Endodermal cell (in vitro differentiated cells): ENCODE measurements around the gene TRHDE. TPM values are rescaled to one million over a fixed set of nuclear protein-coding genes. Genes with fewer than 3 reads are reported as not detected.

ENCODE experiments used
- DNase-seq: peaks from one replicate; pipeline ENCODE4 v3.0.0-alpha.2; 2017
- H3K27ac ChIP-seq: 2 replicates; pipeline ENCODE4 v1.5.1; 2013; ENCODE audit warnings: mild to moderate bottlenecking, low read depth, low read length, moderate library complexity
- H3K27me3 ChIP-seq: 2 replicates; pipeline ENCODE4 v1.6.1; 2013; ENCODE audit warnings: mild to moderate bottlenecking, low read length, moderate library complexity; ENCODE audit not compliant: insufficient read depth, control insufficient read depth, poor library complexity, severe bottlenecking
- H3K36me3 ChIP-seq: 2 replicates; pipeline ENCODE4 v1.7.0; 2013; ENCODE audit warnings: mild to moderate bottlenecking, low read length, moderate library complexity; ENCODE audit not compliant: control insufficient read depth, insufficient read depth
- H3K4me1 ChIP-seq: one replicate; pipeline ENCODE4 v1.7.0; 2013; ENCODE audit warnings: low read length; ENCODE audit not compliant: control insufficient read depth, insufficient read depth
- H3K4me3 ChIP-seq: 2 replicates; pipeline ENCODE4 v1.5.1; 2013; ENCODE audit warnings: mild to moderate bottlenecking, low read length, moderate library complexity
- H3K9ac ChIP-seq: 2 replicates; pipeline ENCODE4 v1.6.1; 2013; ENCODE audit warnings: mild to moderate bottlenecking, low read length, moderate library complexity; ENCODE audit not compliant: poor library complexity, severe bottlenecking; ENCODE audit errors: extremely low read depth
- H3K9me3 ChIP-seq: 2 replicates; pipeline ENCODE4 v1.6.1; 2013; ENCODE audit warnings: mild to moderate bottlenecking, low read length, moderate library complexity; ENCODE audit not compliant: control insufficient read depth
- H3K27ac Mint-ChIP-seq: 2 replicates; pipeline ENCODE4 v1.8.0; 2020; ENCODE audit warnings: mixed read lengths
- H3K27me3 Mint-ChIP-seq: 2 replicates; pipeline ENCODE4 v1.8.0; 2021; ENCODE audit warnings: mild to moderate bottlenecking, mixed read lengths; ENCODE audit not compliant: insufficient read depth
- H3K36me3 Mint-ChIP-seq: 2 replicates; pipeline ENCODE4 v1.8.0; 2020; ENCODE audit warnings: low read depth, mixed read lengths
- H3K4me1 Mint-ChIP-seq: 2 replicates; pipeline ENCODE4 v1.8.0; 2020; ENCODE audit warnings: mixed read lengths
- H3K4me3 Mint-ChIP-seq: 2 replicates; pipeline ENCODE4 v1.8.0; 2020; ENCODE audit warnings: mild to moderate bottlenecking, moderate library complexity, mixed read lengths
- H3K9me3 Mint-ChIP-seq: 2 replicates; pipeline ENCODE4 v1.8.0; 2020; ENCODE audit warnings: mild to moderate bottlenecking, mixed read lengths
- WGBS, 2 experiments: methylation state at CpG; one replicate each; pipeline versions ENCODE4 v1.1.5 to v1.1.7; 2013; ENCODE audit warnings: missing lambda C conversion rate in 2 of 2, mixed read lengths in 1 of 2; ENCODE audit not compliant: insufficient coverage in 1 of 2, insufficient read length in 1 of 2; 5-methylcytosine and 5-hydroxymethylcytosine counted together
- total RNA-seq, 2 donors: library from RNA; stranded (reverse); fragmentation: NEBNext Ultra II Directional in 1 of 2; extraction: Animal tissue kit (Norgen Biotek cat#: 25700) in 1 of 2; gene quantifications; 2 replicates in 1 of 2; 3 replicates in 1 of 2; pipeline ENCODE4 v1.2.1, GENCODE V29; 2021
- TF ChIP-seq, protein P1 (sequence below): fragments of 200-600 bp; sonication (generic); conservative IDR thresholded peaks from 2 replicates; pipeline ENCODE4 v1.5.0; 2021; ENCODE audit warnings: antibody characterized with exemption, mild to moderate bottlenecking

Gene TRHDE
- total RNA-seq, 2 donors from 2014 or later = 0.20 to 1.2 TPM

DNA sequence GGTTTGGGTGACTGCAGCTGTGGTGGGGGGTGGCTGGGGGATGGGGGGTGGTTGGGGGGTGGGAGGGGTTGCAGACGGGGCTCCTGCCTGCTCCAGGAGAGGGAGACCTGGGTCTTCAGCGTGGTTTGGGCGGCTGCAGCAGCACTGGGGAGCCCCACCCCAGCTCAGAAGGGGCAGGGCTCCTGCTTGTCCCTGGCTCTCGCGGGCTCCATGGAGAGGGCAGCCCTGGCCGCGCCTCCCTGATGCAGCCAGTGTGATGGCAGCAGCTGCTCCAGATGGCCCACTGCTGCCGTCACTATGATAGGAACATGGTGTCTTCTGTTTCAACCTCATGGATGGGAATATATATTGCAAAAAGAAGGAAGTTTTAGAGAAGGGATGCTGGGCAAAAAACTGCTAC, 22.9 kb downstream of the TRHDE start:
- 96 to 100% methylated on average over 3 to 7 of the region's 8 CpGs for WGBS, 2 experiments
- H3K9me3 Mint-ChIP-seq = no peaks in the 10 kb centered on the region

DNA sequence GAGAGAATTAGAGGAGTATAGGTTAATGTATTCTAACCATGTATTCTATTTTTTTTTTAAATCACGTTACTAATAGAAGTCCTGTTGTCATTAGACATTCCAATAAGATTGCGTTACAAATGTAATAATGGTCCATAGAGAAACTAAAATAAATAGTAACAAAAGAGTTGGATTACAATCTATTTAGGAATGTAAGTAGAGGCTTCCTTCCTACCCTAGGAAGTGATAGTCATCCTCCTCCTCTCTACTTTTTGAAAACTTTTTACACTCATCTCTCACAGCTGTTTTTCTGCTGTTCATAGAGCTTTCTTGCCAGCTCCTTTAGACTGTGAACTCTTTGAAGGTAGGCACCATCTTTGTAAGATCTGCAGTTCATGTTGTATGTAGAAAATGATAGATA, 23.6 kb downstream of the TRHDE start:
- H3K27ac ChIP-seq = no peak overlapping the region
- no peak overlapping the region for H3K4me3 ChIP-seq
- H3K27me3 ChIP-seq = no peaks in the 10 kb centered on the region
- TF ChIP-seq, protein P1, sequence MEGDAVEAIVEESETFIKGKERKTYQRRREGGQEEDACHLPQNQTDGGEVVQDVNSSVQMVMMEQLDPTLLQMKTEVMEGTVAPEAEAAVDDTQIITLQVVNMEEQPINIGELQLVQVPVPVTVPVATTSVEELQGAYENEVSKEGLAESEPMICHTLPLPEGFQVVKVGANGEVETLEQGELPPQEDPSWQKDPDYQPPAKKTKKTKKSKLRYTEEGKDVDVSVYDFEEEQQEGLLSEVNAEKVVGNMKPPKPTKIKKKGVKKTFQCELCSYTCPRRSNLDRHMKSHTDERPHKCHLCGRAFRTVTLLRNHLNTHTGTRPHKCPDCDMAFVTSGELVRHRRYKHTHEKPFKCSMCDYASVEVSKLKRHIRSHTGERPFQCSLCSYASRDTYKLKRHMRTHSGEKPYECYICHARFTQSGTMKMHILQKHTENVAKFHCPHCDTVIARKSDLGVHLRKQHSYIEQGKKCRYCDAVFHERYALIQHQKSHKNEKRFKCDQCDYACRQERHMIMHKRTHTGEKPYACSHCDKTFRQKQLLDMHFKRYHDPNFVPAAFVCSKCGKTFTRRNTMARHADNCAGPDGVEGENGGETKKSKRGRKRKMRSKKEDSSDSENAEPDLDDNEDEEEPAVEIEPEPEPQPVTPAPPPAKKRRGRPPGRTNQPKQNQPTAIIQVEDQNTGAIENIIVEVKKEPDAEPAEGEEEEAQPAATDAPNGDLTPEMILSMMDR = no peak
- Mint-ChIP-seq H3K4me3 (no peak overlapping the region), H3K9me3 (no peaks in the 10 kb centered on the region), H3K27ac (no peak overlapping the region), H3K36me3 (no peaks in the 10 kb centered on the region), H3K27me3 (no peaks in the 10 kb centered on the region), H3K4me1 (no peaks in the 10 kb centered on the region)
- H3K36me3 ChIP-seq = no peaks in the 10 kb centered on the region
- no peak for DNase-seq
- WGBS, 2 experiments = 100% methylated on average over 1 of the region's 2 CpGs; no CpG with 5 or more reads in 1 of the 2 experiments
- H3K4me1 ChIP-seq = no peaks in the 10 kb centered on the region
- H3K9me3 ChIP-seq = no peaks in the 10 kb centered on the region
- H3K9ac ChIP-seq = no peak overlapping the region

More for the DNA sequence above, 22.9 kb downstream of the TRHDE start:
- TF ChIP-seq, protein P1 = no peak
- Histone ChIP-seq H3K36me3 (no peaks in the 10 kb centered on the region), H3K4me3 (no peak overlapping the region), H3K9ac (no peak overlapping the region), H3K9me3 (no peaks in the 10 kb centered on the region), H3K27ac (no peak overlapping the region), H3K27me3 (no peaks in the 10 kb centered on the region), H3K4me1 (no peaks in the 10 kb centered on the region)
- DNase-seq = no peak
- H3K27ac Mint-ChIP-seq = no peak overlapping the region
- H3K27me3 Mint-ChIP-seq = no peaks in the 10 kb centered on the region
- H3K4me1 Mint-ChIP-seq = no peaks in the 10 kb centered on the region
- H3K36me3 Mint-ChIP-seq = no peaks in the 10 kb centered on the region
- H3K4me3 Mint-ChIP-seq = no peak overlapping the region

DNA sequence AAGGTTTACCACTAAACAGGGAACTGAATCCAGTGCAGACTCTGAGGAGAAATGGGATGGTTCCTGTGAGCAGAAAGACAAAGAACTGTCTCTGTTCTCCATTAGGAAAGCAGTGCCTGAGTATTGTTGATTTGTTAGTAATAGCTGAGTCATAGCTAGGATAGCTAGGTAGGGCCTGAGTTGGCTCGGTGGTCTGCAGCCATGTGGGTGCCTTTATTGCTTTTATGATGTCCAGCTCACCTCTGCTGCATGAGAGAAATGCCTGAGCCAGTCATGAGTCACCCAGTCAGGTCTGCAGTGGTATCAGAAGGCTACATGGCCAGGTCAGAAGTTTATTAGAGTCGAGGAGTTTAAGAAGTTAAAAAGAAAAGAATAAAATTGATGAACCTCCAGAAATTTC, 24.2 kb downstream of the TRHDE start:
- H3K27me3 ChIP-seq = no peaks in the 10 kb centered on the region
- H3K4me3 Mint-ChIP-seq = no peak overlapping the region
- no peaks in the 10 kb centered on the region for H3K4me1 ChIP-seq
- H3K4me1 Mint-ChIP-seq = no peaks in the 10 kb centered on the region
- no peak overlapping the region for H3K27ac ChIP-seq
- DNase-seq = no peak
- no peaks in the 10 kb centered on the region for H3K9me3 Mint-ChIP-seq
- no peak overlapping the region for H3K27ac Mint-ChIP-seq
- 81 to 90% methylated on average over 2 of the region's 2 CpGs for WGBS, 2 experiments
- H3K27me3 Mint-ChIP-seq = no peaks in the 10 kb centered on the region
- no peak overlapping the region for H3K4me3 ChIP-seq
- H3K36me3 ChIP-seq = no peaks in the 10 kb centered on the region
- TF ChIP-seq, protein P1 = no peak
- no peaks in the 10 kb centered on the region for H3K36me3 Mint-ChIP-seq
- no peak overlapping the region for H3K9ac ChIP-seq
- H3K9me3 ChIP-seq = no peaks in the 10 kb centered on the region
